ENCODE measurements around the gene DLX5. TPM values are rescaled to one million over a fixed set of nuclear protein-coding genes. Genes with fewer than 3 reads are reported as not detected.

The DLX5 gene
- total and polyA plus RNA-seq, 2 donors (not counting 1 experiment from before 2014, with no cell fraction given): not detected

DNA sequence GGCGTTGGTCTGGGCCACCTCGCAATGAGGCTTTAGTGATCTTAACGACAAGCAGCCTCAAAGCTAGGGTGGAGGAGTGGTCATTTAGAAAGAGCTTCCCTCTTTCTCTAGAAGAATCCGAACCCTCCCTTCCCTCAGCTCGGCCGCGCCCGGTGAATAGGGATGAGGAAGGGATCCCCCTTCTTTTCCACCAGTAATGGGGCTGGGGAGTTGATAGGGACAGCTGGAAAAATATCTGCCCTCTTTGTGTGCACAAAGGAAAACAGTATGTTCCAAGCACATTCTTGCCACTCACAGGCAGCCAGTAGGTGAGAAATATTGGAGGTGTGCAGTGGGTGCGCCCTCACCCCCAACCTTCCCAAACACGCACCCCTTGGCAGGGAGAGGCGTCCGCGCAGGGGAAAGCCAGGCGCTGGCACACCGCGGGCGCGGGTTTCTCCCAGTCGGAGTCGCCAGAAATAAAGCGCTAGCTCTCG lies 6.5 kb downstream of the DLX5 start:
- Histone ChIP-seq H3K79me2 (ENCODE audit: control insufficient read depth, insufficient read depth, low read length) (no peaks in the 10 kb centered on the region), H4K20me1 (ENCODE audit: control insufficient read depth, insufficient read depth, low read length, poor library complexity, severe bottlenecking) (no peaks in the 10 kb centered on the region), H3K9ac (ENCODE audit: low read length) (no peak overlapping the region), H3K4me2 (replicated peaks; ENCODE audit: low read depth, low read length, poor library complexity, severe bottlenecking) (no peak overlapping the region), H3K27me3 (replicated peaks in 1 of 4; ENCODE audit: control extremely low read depth in 1 of 4, control insufficient read depth in 3 of 4, insufficient read depth in 4 of 4, low read length in 3 of 4) (peaks cover 0 to 96% (median 66%) of the 10 kb centered on the region in 4 experiments), H3K36me3 (replicated peaks in 1 of 2; ENCODE audit: control extremely low read depth in 1 of 2, control insufficient read depth in 1 of 2, extremely low read depth in 1 of 2, insufficient read depth in 2 of 2, low read length in 1 of 2) (no peaks in the 10 kb centered on the region), H3K27ac (ENCODE audit: low read length in 2 of 2) (no peak overlapping the region), H3K9me3 (ENCODE audit: control extremely low read depth in 1 of 3, control insufficient read depth in 2 of 3, insufficient read depth in 1 of 3, low read length in 2 of 3) (peaks cover 0 to 32% (median 0%) of the 10 kb centered on the region in 3 donors), H3K4me1 (ENCODE audit: control insufficient read depth in 2 of 2, insufficient read depth in 2 of 2, low read length in 2 of 2) (peaks cover 0 to 3% of the 10 kb centered on the region in 2 donors), H2AFZ (ENCODE audit: insufficient read depth, low read depth, low read length, poor library complexity, severe bottlenecking) (no peak overlapping the region), H3K4me3 (ENCODE audit: control extremely low read depth in 1 of 5, extremely low read depth in 1 of 5, insufficient read depth in 1 of 5, low read depth in 2 of 5, low read length in 4 of 5) (no peak overlapping the region)
- intact Hi-C loops (cut with micrococcal nuclease): no loop called here
- Mint-ChIP-seq H3K27me3 (peaks cover 84% of the 10 kb centered on the region), H3K9me3 (ENCODE audit: insufficient read depth) (no peaks in the 10 kb centered on the region), H3K4me3 (no peak overlapping the region), H3K4me1 (peaks cover 7% of the 10 kb centered on the region), H3K27ac (no peak overlapping the region)
- ChIA-PET POLR2A (no interaction called here), CTCF (interaction anchor here (1.0 kb wide), 1 partner anchor 9 kb away, joined by 4 read pairs; no protein-coding TSS in a partner anchor)
- 10% methylated on average over 13 of the region's 22 CpGs for WGBS (ENCODE audit: insufficient coverage)
- DNase-seq (no peak), ATAC-seq (ENCODE audit: low read depth) (no peak)
- TF ChIP-seq EZH2 (IDR thresholded peaks at IDR 0.05; ENCODE audit: borderline replicate concordance, insufficient read depth, low read depth, low read length, poor library complexity, severe bottlenecking): no peak
- TF ChIP-seq, protein P1, sequence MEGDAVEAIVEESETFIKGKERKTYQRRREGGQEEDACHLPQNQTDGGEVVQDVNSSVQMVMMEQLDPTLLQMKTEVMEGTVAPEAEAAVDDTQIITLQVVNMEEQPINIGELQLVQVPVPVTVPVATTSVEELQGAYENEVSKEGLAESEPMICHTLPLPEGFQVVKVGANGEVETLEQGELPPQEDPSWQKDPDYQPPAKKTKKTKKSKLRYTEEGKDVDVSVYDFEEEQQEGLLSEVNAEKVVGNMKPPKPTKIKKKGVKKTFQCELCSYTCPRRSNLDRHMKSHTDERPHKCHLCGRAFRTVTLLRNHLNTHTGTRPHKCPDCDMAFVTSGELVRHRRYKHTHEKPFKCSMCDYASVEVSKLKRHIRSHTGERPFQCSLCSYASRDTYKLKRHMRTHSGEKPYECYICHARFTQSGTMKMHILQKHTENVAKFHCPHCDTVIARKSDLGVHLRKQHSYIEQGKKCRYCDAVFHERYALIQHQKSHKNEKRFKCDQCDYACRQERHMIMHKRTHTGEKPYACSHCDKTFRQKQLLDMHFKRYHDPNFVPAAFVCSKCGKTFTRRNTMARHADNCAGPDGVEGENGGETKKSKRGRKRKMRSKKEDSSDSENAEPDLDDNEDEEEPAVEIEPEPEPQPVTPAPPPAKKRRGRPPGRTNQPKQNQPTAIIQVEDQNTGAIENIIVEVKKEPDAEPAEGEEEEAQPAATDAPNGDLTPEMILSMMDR (IDR thresholded peaks at IDR 0.05): no peak

DNA sequence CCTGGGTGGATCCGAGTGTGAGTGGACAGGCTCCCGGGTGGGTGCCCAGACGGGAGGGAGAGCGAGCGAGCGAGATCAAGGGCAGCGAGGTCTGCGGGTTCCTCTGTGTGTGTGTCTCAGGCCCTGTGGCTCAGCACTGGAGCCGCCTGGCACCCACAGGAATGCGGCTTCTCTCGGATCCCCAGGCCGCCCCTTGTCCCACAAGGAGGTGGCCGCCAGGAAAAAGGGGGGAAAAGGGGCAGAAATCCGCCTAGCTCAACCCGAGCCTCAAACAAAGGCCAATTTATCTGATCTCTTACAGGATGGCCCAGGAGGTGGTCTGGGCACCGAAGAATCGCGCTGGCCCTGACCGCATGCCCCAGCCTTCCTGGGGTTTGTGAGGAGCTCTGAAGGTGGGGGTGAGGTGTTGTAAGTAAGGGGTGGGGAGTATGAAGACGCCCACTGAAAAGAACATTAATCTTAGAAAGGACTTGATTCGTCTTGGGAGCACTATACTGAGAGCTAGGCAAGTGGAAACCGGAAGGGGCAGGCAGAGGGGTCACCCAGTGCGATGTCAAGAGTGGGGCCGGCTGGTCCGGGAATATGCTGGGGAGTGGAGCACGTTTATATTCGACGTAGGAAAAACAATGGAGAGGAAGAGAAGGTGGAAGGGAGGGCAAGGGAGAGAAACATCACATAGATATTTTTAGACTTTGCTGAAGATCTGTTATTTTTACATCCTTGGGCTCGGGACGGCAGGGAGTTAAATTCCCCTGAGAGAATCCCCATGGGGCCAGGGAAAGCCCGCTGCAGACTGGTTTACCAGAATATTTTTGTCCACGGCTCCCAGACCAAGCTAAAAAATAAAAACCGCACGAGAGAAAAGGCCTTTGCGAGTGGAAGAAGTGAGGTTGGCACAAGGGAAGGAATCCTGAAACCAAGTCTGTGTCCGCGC lies 7.2 kb downstream of the DLX5 start:
- POLR2A ChIA-PET: no interaction called here
- TF ChIP-seq EZH2 (IDR thresholded peaks at IDR 0.05; ENCODE audit: borderline replicate concordance, insufficient read depth, low read depth, low read length, poor library complexity, severe bottlenecking): no peak
- TF ChIP-seq, protein P1 (IDR thresholded peaks at IDR 0.05): no peak
- Mint-ChIP-seq H3K4me3 (no peak overlapping the region), H3K27ac (no peak overlapping the region), H3K27me3 (peaks cover 84% of the 10 kb centered on the region), H3K9me3 (ENCODE audit: insufficient read depth) (no peaks in the 10 kb centered on the region), H3K4me1 (peaks cover 7% of the 10 kb centered on the region)
- H3K4me3 ChIP-seq (ENCODE audit: control extremely low read depth in 1 of 5, extremely low read depth in 1 of 5, insufficient read depth in 1 of 5, low read depth in 2 of 5, low read length in 4 of 5): no peak overlapping the region
- H3K79me2 ChIP-seq (ENCODE audit: control insufficient read depth, insufficient read depth, low read length): no peaks in the 10 kb centered on the region
- H3K9ac ChIP-seq (ENCODE audit: low read length): no peak overlapping the region
- H4K20me1 ChIP-seq (ENCODE audit: control insufficient read depth, insufficient read depth, low read length, poor library complexity, severe bottlenecking): no peaks in the 10 kb centered on the region
- H2AFZ ChIP-seq (ENCODE audit: insufficient read depth, low read depth, low read length, poor library complexity, severe bottlenecking): no peak overlapping the region
- H3K27me3 ChIP-seq (replicated peaks in 1 of 4; ENCODE audit: control extremely low read depth in 1 of 4, control insufficient read depth in 3 of 4, insufficient read depth in 4 of 4, low read length in 3 of 4): peaks cover 0 to 93% (median 64%) of the 10 kb centered on the region in 4 experiments
- DNase-seq (no peak), ATAC-seq (ENCODE audit: low read depth) (no peak)
- no peaks in the 10 kb centered on the region for H3K36me3 ChIP-seq (replicated peaks in 1 of 2; ENCODE audit: control extremely low read depth in 1 of 2, control insufficient read depth in 1 of 2, extremely low read depth in 1 of 2, insufficient read depth in 2 of 2, low read length in 1 of 2)
- 13% methylated on average over 33 of the region's 37 CpGs for WGBS (ENCODE audit: insufficient coverage)
- peaks cover 0 to 3% of the 10 kb centered on the region in 2 donors for H3K4me1 ChIP-seq (ENCODE audit: control insufficient read depth in 2 of 2, insufficient read depth in 2 of 2, low read length in 2 of 2)
- no peak overlapping the region for H3K27ac ChIP-seq (ENCODE audit: low read length in 2 of 2)
- intact Hi-C loops (cut with micrococcal nuclease): no loop called here
- CTCF ChIA-PET: interaction anchor here (1.0 kb wide), 1 partner anchor 10 kb away, joined by 4 read pairs; no protein-coding TSS in a partner anchor
- H3K9me3 ChIP-seq (ENCODE audit: control extremely low read depth in 1 of 3, control insufficient read depth in 2 of 3, insufficient read depth in 1 of 3, low read length in 2 of 3): peaks cover 0 to 32% (median 0%) of the 10 kb centered on the region in 3 donors
- H3K4me2 ChIP-seq (replicated peaks; ENCODE audit: low read depth, low read length, poor library complexity, severe bottlenecking): no peak overlapping the region
